Activated CD8-positive, alpha-beta memory T cell treated with anti-CD3 and anti-CD28 coated beads, Interleukin-2, amount 50 U/mL, for 48 hours (primary cell): ENCODE results near the gene KIF2B.
"Not testable (repeated sequence)": the region's sequence is repeated elsewhere in the genome, so short reads cannot be mapped to it uniquely, and the experiment has no call there.

Source experiments
- DNase-seq: peaks from one replicate; pipeline ENCODE4 v3.0.0-alpha.2; 2020

Gene KIF2B, protein sequence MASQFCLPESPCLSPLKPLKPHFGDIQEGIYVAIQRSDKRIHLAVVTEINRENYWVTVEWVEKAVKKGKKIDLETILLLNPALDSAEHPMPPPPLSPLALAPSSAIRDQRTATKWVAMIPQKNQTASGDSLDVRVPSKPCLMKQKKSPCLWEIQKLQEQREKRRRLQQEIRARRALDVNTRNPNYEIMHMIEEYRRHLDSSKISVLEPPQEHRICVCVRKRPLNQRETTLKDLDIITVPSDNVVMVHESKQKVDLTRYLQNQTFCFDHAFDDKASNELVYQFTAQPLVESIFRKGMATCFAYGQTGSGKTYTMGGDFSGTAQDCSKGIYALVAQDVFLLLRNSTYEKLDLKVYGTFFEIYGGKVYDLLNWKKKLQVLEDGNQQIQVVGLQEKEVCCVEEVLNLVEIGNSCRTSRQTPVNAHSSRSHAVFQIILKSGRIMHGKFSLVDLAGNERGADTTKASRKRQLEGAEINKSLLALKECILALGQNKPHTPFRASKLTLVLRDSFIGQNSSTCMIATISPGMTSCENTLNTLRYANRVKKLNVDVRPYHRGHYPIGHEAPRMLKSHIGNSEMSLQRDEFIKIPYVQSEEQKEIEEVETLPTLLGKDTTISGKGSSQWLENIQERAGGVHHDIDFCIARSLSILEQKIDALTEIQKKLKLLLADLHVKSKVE

DNA sequence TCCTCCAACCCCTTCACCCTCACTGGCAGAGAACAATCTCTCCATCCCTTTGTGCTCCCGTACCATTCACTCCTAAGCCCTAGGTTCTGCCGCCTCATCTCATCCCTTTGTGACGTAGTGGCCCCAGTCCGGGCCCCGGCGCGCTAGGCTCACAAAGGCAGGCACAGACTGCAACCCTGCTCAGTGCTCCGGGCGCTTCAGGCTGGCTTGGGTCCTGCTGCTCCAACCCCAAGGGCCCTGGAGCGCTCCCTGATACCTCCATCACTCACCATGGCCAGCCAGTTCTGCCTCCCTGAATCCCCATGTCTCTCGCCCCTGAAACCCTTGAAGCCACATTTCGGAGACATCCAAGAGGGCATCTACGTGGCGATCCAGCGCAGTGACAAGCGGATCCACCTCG is at the start of gene KIF2B:
Gene KIF2B, plus strand, starts transcription at position 164 of the 400 bp plus-strand sequence. Its CDS starts 107 bp downstream, at position 271.
- DNase-seq, result no peak

DNA sequence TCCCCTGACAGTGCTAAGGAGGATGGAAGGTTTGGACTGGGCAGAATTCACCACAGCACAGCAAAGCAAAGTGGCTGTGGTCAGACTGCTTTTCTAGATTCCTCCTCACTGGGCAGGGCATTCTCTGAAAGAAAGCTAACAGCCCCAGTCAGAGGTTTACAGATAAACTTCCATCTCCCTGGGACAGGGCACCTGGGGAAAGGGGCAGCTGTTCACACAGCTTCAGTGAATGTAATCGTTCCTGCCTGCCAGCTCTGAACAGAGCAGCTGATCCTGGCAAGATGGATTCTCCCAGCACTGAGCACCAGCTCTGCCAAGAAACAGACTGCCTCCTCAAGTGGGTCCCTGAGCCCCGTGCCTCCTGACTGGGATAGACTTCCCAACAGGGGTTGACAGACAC is 42.4 kb upstream of the KIF2B start:
- DNase-seq, result no peak

DNA sequence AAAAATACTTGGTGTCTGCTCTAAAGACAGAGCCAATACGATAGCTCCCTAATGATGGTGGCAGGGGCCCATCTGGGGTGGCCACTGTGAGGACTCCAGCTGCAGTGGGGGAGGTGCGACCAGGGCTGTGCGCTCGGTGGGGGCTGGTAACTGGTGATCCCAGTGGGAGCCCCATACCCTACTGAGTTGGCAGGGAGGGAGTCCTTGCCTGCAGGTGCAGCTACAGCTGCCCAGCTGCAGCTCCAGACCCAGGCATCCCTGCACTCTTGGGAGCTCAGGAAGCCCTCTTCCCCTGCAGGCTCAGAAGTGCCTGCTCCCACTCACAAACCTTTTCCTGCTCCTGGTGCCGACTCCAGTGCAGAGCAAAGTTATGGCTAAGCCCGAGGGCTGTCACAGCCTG is 31.2 kb upstream of the KIF2B start:
- no peak for DNase-seq

DNA sequence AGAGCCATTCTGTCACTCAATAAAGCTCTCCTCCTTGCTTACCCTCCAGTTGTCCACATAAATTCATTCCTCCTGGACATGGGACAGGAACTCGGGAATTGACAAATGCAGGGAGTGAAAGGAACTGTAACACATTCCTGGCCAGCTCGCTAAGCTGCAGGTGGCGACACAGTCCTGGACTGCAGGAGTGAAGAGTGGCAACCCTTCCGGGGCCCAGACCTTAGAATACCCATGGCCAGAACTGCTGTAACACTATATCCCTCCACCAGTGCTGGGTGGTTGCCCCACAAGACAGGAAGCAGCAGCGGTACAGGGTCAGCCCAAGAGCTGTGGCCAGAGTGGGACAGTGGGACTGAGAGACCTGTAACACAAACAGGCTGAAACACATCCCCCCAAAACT is 30.3 kb upstream of the KIF2B start:
- no peak for DNase-seq

DNA sequence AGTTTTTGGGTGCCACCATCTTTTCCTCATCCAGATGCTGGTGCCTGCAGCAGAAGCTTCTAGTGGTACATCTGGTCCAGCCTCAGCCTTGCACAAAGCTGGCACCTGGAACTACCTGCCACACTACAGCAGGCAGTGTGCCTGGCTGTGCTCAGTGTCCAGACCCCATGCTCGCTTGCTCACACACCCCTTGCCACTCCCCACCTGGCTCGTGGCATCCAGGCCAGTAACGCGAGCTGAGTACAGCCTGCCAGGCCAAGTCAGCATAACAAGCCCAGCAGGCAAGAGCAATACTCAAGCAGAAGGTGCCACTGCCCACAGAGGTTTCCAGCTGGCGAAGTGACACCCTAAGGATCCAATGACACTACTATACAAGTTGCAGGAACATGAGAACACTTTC is 29.7 kb upstream of the KIF2B start:
- no peak for DNase-seq

DNA sequence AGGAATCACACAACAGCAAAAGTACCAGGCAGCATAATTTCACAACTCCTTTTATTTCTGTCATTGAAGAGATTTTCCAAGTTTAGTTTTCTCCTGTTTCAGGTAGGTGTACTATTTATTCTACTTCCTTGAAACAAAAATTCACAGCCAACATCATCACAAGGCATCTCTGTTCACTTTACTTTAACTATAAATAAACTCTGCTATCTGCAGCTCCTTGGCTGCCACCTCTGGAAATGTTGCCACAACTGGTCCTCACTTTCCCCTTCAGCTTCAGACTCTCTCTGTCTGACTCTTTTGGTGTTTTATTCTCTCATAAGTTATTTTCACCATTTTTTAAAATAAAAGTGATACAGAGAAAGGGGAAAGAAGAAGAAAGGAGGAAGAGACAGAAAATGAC is 27.9 kb upstream of the KIF2B start:
- no peak for DNase-seq

DNA sequence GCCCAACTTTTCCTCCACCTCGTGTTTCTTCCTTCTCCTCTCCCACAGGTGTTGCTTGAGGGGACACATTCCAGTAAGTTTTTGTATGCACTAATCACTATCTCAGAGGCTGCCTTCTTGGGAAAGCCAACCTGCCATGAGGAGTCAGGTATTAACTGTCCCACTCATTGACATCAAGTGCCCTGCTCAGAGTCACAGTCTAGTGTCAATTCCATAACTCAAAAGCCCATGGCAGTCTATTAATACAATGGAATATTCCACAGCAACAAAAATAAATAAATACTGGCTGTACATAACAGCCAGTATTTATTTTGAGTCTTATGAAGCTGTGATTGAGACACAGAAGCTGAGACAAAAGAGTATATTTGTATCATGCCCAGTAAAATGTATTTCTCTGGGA is 26.1 kb upstream of the KIF2B start:
- no peak for DNase-seq

DNA sequence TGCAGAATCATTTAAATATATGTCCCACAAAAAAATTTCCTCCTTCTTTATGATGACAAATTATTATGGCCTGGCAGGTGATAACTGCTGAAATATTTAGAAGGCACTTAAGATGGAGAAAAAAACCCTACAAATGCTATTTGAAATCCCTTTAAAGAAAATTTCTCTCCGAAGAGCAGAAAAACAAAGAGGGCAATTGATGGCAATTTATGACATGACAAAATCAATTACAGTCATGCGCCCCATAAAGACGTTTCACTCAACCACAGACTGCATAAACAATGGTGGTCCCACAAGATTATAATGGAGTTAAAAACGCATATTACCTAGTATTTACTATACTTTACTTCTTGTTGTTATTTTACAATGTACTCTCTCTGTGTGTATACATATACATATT is 25.2 kb upstream of the KIF2B start:
- DNase-seq, result no peak

DNA sequence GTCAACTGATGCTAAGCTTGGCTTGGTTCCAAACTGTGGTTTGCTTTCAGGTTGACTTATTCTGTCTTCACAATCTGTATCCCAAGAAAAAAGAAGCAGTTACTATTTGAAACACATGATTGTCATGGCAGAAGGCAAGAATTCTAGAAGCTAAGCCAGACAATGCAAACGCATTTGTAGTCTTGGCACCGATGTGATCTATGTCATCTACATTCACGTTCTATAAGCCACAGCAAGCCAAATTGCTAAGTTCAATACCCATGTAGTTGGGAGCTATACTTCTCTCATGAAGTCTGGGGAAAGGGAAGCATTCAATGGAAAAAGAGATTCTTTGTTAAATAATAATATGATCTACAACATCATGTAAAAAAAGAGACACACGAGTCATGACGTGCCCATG is 18.3 kb upstream of the KIF2B start:
- DNase-seq, result no peak

DNA sequence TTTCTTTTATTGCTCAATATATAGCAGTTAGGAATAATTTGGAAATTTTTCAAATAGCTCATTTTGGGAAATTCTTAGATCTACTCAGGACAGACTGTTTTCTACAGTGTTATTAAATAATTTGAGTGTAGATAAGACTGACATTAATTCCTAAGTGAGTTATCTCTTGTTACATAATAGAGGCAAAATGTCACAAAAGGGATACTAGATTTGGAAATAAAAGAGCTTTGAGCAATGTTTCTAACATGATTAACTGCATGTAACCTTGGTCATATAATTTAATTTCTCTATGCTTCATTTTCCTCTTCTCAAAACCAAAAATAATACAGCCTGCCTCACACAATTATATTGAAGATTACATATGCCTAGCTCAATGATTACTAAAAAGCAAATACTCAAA is 16.3 kb upstream of the KIF2B start:
- DNase-seq, result no peak

DNA sequence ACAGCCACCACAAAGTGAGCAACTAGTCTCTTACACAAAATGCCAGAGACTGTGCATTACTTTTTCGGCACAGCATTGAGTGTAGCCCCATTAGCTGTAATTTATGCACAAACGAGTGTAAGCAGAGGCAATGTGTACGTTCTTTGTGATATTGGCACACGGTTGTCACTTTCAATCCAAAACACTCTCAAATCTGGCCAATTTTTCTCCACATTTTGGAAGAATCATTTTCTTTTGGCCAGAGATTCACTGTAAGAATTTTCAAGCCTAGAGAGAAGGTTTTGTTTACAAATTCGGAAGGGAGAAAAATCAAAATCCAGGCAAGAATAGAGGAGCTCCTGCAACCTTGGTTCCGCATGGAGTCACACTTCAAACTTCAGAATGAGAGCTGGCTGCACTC is 15.4 kb upstream of the KIF2B start:
- no peak for DNase-seq

DNA sequence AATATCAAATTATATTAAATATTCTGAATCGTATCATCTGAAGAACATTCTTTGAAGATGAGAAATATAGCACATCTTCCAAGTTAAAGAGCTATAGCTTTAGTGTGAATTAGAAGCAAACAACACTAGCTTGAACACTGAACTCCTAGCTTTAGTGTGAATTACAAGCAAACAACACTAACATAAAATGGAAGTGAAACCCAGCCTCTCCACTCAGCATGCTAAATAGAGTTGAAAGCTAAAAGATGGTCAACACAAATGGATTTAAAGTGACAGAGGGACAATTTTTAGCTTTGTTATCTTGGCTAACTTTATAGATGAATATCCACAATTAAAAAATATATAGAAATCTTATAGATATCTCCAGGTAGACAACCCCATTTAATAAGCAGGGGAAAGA is 4.5 kb upstream of the KIF2B start:
- no peak for DNase-seq

DNA sequence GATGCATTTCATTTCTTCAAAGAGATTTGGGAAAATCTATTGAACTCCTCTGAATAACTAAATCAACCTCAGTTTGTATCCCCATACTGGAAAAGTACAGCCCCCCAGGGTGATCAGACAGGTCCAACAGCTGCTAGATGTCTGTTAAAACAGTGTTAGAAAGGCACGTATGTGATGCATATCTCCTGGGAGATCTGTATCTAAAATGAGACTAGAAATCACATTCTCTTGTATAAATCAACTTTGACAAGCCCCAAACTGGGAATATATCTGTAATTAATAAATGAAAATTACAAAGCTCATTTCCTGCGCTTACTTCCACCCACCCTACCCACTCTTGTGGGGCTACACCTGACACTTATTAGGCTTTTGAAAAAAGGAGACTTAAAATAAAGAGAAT is 3.8 kb upstream of the KIF2B start:
- DNase-seq, result no peak

DNA sequence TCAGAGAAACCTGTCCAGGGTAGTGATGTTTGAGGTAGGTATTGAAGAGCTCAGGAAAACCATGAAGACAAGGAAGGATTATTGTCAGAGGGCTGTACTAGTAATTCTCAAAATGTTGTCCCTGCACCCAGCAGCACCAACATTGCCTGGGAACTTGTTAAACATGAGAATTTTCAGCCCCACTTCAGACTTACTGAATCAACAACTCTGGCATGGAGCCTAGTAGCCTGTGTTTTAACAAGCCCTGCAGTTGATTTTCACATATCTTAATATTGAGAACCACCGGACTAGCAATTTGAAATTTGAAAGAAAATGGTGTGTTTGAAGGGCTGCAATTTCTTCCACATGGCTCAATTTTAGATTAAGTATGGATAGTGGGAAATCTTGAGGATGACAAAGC is 2.8 kb upstream of the KIF2B start:
- no peak for DNase-seq

DNA sequence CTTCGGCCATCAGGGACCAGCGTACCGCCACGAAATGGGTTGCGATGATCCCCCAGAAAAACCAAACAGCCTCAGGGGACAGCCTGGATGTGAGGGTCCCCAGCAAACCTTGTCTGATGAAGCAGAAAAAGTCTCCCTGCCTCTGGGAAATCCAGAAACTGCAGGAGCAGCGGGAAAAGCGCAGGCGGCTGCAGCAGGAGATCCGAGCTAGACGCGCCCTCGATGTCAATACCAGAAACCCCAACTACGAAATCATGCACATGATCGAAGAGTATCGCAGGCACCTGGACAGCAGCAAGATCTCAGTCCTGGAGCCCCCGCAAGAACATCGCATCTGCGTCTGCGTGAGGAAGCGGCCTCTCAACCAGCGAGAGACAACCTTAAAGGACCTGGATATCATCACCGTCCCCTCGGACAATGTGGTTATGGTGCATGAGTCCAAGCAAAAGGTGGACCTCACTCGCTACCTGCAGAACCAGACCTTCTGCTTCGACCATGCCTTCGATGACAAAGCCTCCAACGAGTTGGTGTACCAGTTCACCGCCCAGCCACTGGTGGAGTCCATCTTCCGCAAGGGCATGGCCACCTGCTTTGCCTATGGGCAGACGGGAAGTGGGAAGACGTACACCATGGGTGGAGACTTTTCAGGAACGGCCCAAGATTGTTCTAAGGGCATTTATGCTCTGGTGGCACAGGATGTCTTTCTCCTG is 769 bp downstream of the KIF2B start:
- DNase-seq, result no peak

DNA sequence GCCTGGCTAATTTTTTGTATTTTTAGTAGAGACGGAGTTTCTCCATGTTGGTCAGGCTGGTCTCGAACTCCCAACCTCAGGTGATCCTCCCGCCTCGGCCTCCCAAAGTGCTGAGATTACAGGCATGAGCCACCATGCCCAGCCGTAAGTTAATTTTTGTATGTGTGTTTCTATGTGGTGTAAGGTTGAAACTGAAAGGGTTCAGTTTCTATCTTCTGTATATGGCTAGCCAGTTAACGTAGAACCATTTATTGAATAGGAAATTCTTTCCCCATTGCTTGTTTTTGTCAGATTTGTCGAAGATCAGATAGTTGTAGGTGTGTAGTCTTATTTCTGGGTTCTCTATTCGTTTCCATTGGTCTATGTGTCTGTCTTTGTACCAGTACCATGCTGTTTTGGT is 12.0 kb downstream of the KIF2B start:
- not testable (repeated sequence) for DNase-seq

DNA sequence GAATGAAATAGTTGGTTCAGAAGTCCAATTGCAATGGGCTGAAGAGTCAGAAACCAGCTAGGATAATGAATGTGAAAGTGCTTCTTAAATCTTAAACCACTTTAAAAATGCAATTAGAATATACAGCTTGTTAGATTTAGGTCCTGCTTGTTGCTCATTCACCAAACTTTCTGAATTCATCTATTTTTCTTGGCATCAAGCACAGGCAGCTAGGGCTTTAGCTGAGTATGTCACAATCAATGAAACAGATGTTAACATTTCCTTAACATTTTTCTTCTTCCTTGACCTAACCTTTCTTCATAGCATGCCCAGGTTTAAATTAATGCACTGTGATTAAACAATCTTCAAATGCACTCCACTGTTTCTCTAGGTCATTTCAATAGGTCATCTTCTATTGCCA is 14.4 kb downstream of the KIF2B start:
- DNase-seq, result no peak

DNA sequence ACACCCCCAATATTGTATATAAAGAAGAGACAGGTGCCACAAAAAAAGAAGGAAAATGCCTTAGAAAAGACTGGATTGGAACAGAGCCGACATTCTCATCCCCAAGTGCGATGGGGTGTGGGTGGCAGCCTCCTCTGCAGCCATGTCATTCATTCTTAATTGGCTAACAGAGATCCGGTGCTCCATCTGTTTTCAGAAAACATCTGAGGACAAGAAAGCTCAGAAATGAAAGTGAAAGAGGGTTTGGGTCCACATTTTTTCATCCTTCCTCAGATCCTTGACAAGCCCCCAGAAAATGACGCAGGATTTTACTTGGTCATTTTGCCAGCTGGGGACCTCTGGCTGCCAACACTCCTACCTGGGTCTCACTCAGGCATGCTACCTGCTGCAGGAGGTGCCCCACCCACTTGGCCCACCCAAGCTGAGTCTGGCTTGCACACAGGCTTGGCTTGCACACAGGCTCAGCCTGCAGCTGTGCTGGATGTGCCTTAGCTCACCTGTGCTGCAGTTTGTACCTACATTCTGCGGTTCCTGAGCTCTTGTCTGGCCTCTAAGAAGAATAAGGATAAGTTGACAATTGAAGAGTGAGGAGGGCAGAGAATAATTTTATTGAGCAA is 21.9 kb downstream of the KIF2B start:
- no peak for DNase-seq

DNA sequence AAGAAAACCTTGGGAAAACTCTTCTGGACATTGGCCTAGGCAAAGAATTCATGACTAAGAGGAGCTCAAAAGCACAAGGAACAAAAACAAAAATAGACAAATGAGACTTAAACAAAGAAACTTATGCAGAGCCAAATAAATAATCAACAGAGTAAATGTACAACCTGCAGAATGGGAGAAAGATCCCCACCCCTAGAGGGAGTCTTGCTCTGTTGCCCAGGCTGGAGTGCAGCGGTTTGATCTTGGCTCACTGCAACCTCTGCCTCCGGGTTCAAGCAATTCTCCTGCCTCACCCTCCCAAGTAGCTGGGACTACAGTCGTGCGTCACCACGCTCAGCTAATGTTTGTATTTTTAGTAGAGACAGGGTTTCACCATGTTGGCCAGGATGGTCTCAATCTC is 48.4 kb downstream of the KIF2B start:
- DNase-seq, result not testable (repeated sequence)
